ENCODE measurements around the gene DOCK2. TPM values are rescaled to one million over a fixed set of nuclear protein-coding genes. Genes with fewer than 3 reads are reported as not detected.

DOCK2 gene
- total RNA-seq, 1 experiment from 2014 or later: 1.4 TPM

DNA sequence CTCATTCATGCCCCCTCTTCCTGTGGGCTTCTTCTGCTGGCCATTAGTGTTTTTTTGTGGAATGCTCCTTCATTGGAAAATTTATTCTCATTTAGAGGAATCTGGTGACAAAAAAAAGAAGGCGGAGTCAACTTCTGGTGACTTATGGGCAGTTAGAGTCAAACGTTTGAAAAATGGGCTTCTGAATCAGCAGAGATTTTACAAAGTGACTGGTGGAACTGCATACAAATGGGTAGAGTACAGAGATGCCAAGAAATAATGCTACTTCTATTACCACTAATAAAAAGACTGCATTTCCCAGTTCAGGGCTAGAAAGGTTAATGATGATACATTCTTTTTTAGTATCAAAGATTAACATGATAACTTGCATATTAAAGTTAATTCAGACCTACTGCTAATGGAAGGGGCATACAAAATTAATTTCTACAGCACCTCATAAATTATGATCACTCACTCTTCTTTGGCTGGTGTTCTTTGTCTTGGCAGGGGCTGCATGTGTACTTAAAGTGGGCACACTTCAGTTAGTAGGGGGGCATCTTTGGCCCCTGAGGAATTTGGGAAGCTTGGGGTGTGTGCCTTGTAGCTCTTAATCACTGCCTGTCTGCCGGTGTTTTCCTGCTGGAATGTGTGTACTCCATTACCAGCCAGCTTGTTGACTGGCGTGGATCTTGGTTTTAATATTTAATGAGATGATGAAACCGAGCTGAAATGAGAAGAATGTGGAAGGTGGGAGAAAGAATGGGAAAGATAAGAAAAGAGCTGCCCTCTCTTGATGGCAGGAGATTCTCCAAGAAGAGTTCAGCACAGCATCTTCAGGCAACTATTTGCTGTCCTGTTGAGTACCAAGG, 148.9 kb downstream of the DOCK2 start:
- Histone ChIP-seq H3K9me3 (ENCODE audit: control insufficient read depth, insufficient read depth, low read depth, low read length) (no peaks in the 10 kb centered on the region), H3K27me3 (ENCODE audit: control insufficient read depth, insufficient read depth, low read length) (no peaks in the 10 kb centered on the region), H3K4me3 (ENCODE audit: low read depth in 2 of 2, low read length in 2 of 2) (no peak overlapping the region), H3K27ac (ENCODE audit: low read length) (no peak overlapping the region; the same call in 1 of the 2 replicates), H3K36me3 (ENCODE audit: control insufficient read depth, insufficient read depth, low read length) (no peaks in the 10 kb centered on the region), H3K4me1 (ENCODE audit: control insufficient read depth, insufficient read depth, low read length) (no peaks in the 10 kb centered on the region)
- TF ChIP-seq, protein P1, sequence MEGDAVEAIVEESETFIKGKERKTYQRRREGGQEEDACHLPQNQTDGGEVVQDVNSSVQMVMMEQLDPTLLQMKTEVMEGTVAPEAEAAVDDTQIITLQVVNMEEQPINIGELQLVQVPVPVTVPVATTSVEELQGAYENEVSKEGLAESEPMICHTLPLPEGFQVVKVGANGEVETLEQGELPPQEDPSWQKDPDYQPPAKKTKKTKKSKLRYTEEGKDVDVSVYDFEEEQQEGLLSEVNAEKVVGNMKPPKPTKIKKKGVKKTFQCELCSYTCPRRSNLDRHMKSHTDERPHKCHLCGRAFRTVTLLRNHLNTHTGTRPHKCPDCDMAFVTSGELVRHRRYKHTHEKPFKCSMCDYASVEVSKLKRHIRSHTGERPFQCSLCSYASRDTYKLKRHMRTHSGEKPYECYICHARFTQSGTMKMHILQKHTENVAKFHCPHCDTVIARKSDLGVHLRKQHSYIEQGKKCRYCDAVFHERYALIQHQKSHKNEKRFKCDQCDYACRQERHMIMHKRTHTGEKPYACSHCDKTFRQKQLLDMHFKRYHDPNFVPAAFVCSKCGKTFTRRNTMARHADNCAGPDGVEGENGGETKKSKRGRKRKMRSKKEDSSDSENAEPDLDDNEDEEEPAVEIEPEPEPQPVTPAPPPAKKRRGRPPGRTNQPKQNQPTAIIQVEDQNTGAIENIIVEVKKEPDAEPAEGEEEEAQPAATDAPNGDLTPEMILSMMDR (IDR thresholded peaks at IDR 0.05): no peak
- TF ChIP-seq TCF7L2 (IDR thresholded peaks at IDR 0.05; ENCODE audit: low read depth, low read length) (no peak), POLR2AphosphoS5 (IDR thresholded peaks at IDR 0.05; ENCODE audit: low read depth, low read length) (no peak), SIN3A (IDR thresholded peaks at IDR 0.05; ENCODE audit: borderline replicate concordance, insufficient read depth, low read depth, low read length) (no peak)
- TF ChIP-seq, protein P2, sequence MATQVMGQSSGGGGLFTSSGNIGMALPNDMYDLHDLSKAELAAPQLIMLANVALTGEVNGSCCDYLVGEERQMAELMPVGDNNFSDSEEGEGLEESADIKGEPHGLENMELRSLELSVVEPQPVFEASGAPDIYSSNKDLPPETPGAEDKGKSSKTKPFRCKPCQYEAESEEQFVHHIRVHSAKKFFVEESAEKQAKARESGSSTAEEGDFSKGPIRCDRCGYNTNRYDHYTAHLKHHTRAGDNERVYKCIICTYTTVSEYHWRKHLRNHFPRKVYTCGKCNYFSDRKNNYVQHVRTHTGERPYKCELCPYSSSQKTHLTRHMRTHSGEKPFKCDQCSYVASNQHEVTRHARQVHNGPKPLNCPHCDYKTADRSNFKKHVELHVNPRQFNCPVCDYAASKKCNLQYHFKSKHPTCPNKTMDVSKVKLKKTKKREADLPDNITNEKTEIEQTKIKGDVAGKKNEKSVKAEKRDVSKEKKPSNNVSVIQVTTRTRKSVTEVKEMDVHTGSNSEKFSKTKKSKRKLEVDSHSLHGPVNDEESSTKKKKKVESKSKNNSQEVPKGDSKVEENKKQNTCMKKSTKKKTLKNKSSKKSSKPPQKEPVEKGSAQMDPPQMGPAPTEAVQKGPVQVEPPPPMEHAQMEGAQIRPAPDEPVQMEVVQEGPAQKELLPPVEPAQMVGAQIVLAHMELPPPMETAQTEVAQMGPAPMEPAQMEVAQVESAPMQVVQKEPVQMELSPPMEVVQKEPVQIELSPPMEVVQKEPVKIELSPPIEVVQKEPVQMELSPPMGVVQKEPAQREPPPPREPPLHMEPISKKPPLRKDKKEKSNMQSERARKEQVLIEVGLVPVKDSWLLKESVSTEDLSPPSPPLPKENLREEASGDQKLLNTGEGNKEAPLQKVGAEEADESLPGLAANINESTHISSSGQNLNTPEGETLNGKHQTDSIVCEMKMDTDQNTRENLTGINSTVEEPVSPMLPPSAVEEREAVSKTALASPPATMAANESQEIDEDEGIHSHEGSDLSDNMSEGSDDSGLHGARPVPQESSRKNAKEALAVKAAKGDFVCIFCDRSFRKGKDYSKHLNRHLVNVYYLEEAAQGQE (IDR thresholded peaks at IDR 0.05; ENCODE audit: insufficient read depth in 1 of 2, low read depth in 2 of 2, low read length in 1 of 2): no peak
- DNase-seq (ENCODE audit: low read depth, low spot score) (no peak), ATAC-seq (no peak)
- CTCF ChIA-PET: no interaction called here
- no TSS peak for BruUV-seq (replicated peaks)
- in situ Hi-C loops (cut with HindIII; ENCODE audit: low pct_unique_long_range_greater_than_20kb, low sequenced_read_pairs): no loop called here
- intact Hi-C loops (cut with micrococcal nuclease; ENCODE audit: unreplicated experiment): no loop called here
- POLR2A ChIA-PET: no interaction called here

DNA sequence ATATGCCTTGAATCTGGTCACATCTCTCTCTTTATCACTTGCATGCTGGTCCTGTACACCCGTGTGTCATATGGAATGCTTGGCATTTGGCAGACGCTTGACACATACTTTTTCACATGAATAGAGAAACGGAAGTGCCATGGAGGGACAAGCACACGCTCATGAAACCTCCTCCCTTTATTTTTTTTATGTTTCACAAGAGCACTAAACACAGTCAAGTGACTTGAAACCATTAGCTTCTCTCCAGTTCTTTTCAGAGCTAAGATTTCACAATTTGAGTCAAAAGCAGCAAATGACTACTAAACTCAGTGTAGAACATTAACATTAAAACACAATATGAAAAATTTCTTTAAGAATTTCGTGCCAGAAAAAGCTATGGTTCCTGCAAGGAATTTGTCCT, 151.1 kb downstream of the DOCK2 start:
- DNase-seq (ENCODE audit: low read depth, low spot score) (no peak), ATAC-seq (no peak)
- Histone ChIP-seq H3K4me3 (ENCODE audit: low read depth in 2 of 2, low read length in 2 of 2) (no peak overlapping the region), H3K27me3 (ENCODE audit: control insufficient read depth, insufficient read depth, low read length) (no peaks in the 10 kb centered on the region), H3K4me1 (ENCODE audit: control insufficient read depth, insufficient read depth, low read length) (no peaks in the 10 kb centered on the region), H3K36me3 (ENCODE audit: control insufficient read depth, insufficient read depth, low read length) (no peaks in the 10 kb centered on the region), H3K9me3 (ENCODE audit: control insufficient read depth, insufficient read depth, low read depth, low read length) (no peaks in the 10 kb centered on the region), H3K27ac (ENCODE audit: low read length) (no peak overlapping the region)
- BruUV-seq (replicated peaks): no TSS peak
- ChIA-PET POLR2A (no interaction called here), CTCF (no interaction called here)
- intact Hi-C loops (cut with micrococcal nuclease; ENCODE audit: unreplicated experiment): no loop called here
- TF ChIP-seq SIN3A (IDR thresholded peaks at IDR 0.05; ENCODE audit: borderline replicate concordance, insufficient read depth, low read depth, low read length) (no peak), TCF7L2 (IDR thresholded peaks at IDR 0.05; ENCODE audit: low read depth, low read length) (no peak), POLR2AphosphoS5 (IDR thresholded peaks at IDR 0.05; ENCODE audit: low read depth, low read length) (no peak)
- TF ChIP-seq, protein P1 (IDR thresholded peaks at IDR 0.05): no peak
- TF ChIP-seq, protein P2 (IDR thresholded peaks at IDR 0.05; ENCODE audit: insufficient read depth in 1 of 2, low read depth in 2 of 2, low read length in 1 of 2): no peak
- in situ Hi-C loops (cut with HindIII; ENCODE audit: low pct_unique_long_range_greater_than_20kb, low sequenced_read_pairs): no loop called here
